Fibroblast of lung (primary cell): ENCODE measurements around the gene GPC6. TPM values are rescaled to one million over a fixed set of nuclear protein-coding genes. Genes with fewer than 3 reads are reported as not detected.

Experiments used
- DNase-seq, 2 donors: peaks; one replicate each; pipeline versions ENCODE4 v3.0.0 to v3.0.0-alpha.2; 2010; ENCODE audit warnings: low read depth in 2 of 2
- H2AFZ ChIP-seq: 2 replicates; pipeline ENCODE4 v1.5.1; 2012; ENCODE audit warnings: low read length, control low read depth, inconsistent platforms
- H3K27ac ChIP-seq: 2 replicates; pipeline ENCODE4 v1.5.1; 2011; ENCODE audit warnings: low read length, control low read depth; ENCODE audit not compliant: insufficient read depth
- H3K27me3 ChIP-seq: 2 replicates; pipeline ENCODE4 v1.5.1; 2011; ENCODE audit warnings: mild to moderate bottlenecking, low read length; ENCODE audit not compliant: control insufficient read depth, insufficient read depth
- H3K36me3 ChIP-seq: 2 replicates; pipeline ENCODE4 v1.5.1; 2011; ENCODE audit warnings: low read length; ENCODE audit not compliant: control insufficient read depth, insufficient read depth
- H3K4me1 ChIP-seq: 2 replicates; pipeline ENCODE4 v1.5.1; 2011; ENCODE audit warnings: low read length; ENCODE audit not compliant: control insufficient read depth, insufficient read depth; ENCODE audit errors: extremely low read depth
- H3K4me2 ChIP-seq: 2 replicates; pipeline ENCODE4 v1.5.1; 2011; ENCODE audit warnings: low read length, control low read depth; ENCODE audit not compliant: insufficient read depth; ENCODE audit errors: extremely low read depth
- H3K4me3 ChIP-seq, 4 experiments: fragments of 200-600 bp in 1 of 4; sonication (generic) in 1 of 4; replicated peaks in 1 of 4; 2 replicates each; pipeline ENCODE4 v1.5.1; 2011 to 2016; ENCODE audit warnings: low read length in 4 of 4, low read depth in 3 of 4, mild to moderate bottlenecking in 3 of 4, control low read depth in 2 of 4, inconsistent platforms in 1 of 4, mixed read lengths in 1 of 4; ENCODE audit not compliant: insufficient read depth in 1 of 4; ENCODE audit errors: control extremely low read depth in 1 of 4
- H3K79me2 ChIP-seq: 2 replicates; pipeline ENCODE4 v1.5.1; 2012; ENCODE audit warnings: mild to moderate bottlenecking, low read length, inconsistent platforms; ENCODE audit not compliant: control insufficient read depth, insufficient read depth
- H3K9ac ChIP-seq: 2 replicates; pipeline ENCODE4 v1.5.1; 2011; ENCODE audit warnings: mild to moderate bottlenecking, low read length, control low read depth; ENCODE audit not compliant: insufficient read depth
- H3K9me3 ChIP-seq: 2 replicates; pipeline ENCODE4 v1.5.1; 2012; ENCODE audit warnings: low read depth, low read length; ENCODE audit not compliant: control insufficient read depth, insufficient read depth
- H4K20me1 ChIP-seq: 2 replicates; pipeline ENCODE4 v1.5.1; 2011; ENCODE audit warnings: low read length; ENCODE audit not compliant: control insufficient read depth, insufficient read depth; ENCODE audit errors: extremely low read depth
- CTCF ChIP-seq, 2 donors: IDR thresholded peaks in 1 of 2; conservative IDR thresholded peaks in 1 of 2; 1 replicate in 1 of 2; 2 replicates in 1 of 2; pipeline ENCODE4 v1.5.1; 2011 to 2012; ENCODE audit warnings: low read length in 2 of 2, control low read depth in 1 of 2, inconsistent platforms in 1 of 2, low read depth in 1 of 2, mild to moderate bottlenecking in 1 of 2
- EZH2 ChIP-seq: IDR thresholded peaks from 2 replicates; pipeline ENCODE4 v1.5.1; 2012; ENCODE audit warnings: low read length, control low read depth, mild to moderate bottlenecking; ENCODE audit errors: missing control alignments
- polyA plus RNA-seq, 2 donors: library from polyadenylated mRNA; depleted of rRNA in 1 of 2; stranded (reverse) in 1 of 2; unstranded in 1 of 2; fragments of >200 nt; gene quantifications; 2 replicates each; pipeline ENCODE4 v1.2.1, GENCODE V29; 2011 to 2012; ENCODE audit warnings: missing spikeins in 1 of 2
- total RNA-seq: library from RNA; depleted of rRNA; stranded (reverse); fragments of >200 nt; gene quantifications from 2 replicates; pipeline ENCODE4 v1.2.1, GENCODE V29; 2014

GPC6 gene
- total and polyA plus RNA-seq, 2 donors (not counting 1 experiment from before 2014, with no cell fraction given), result 11.2 to 33.7 TPM

GRCh38 chr13:94330552-94331071, 1104.0 kb downstream of the GPC6 start:
- H3K27ac ChIP-seq, result no peak overlapping the region
- H3K9ac ChIP-seq, result no peak overlapping the region

GRCh38 chr13:94331281-94331680, 1104.7 kb downstream of the GPC6 start:
- no peak overlapping the region for H2AFZ ChIP-seq

More at GRCh38 chr13:94330552-94331071, 1104.0 kb downstream of the GPC6 start:
- Histone ChIP-seq H3K27me3 (no peaks in the 10 kb centered on the region), H3K9me3 (no peaks in the 10 kb centered on the region), H3K4me3 (no peak overlapping the region), H3K79me2 (no peaks in the 10 kb centered on the region), H3K4me1 (peaks cover 11% of the 10 kb centered on the region), H3K4me2 (no peak overlapping the region), H2AFZ (no peak overlapping the region), H3K36me3 (no peaks in the 10 kb centered on the region), H4K20me1 (no peaks in the 10 kb centered on the region)
- no peak for TF ChIP-seq CTCF (conservative IDR thresholded peaks at IDR 0.05 in 1 of 2, IDR thresholded peaks at IDR 0.05 in 1 of 2; ENCODE audit: low read depth in 1 of 2, low read length in 2 of 2)
- TF ChIP-seq EZH2, result no peak
- no peak for DNase-seq

More at GRCh38 chr13:94331281-94331680, 1104.7 kb downstream of the GPC6 start:
- Histone ChIP-seq H3K27me3 (no peaks in the 10 kb centered on the region), H3K79me2 (no peaks in the 10 kb centered on the region), H4K20me1 (no peaks in the 10 kb centered on the region), H3K4me2 (no peak overlapping the region), H3K9me3 (no peaks in the 10 kb centered on the region), H3K4me1 (peaks cover 11% of the 10 kb centered on the region), H3K36me3 (no peaks in the 10 kb centered on the region), H3K4me3 (no peak overlapping the region), H3K9ac (no peak overlapping the region), H3K27ac (no peak overlapping the region)
- DNase-seq, result no peak
- TF ChIP-seq EZH2 (no peak), CTCF (conservative IDR thresholded peaks at IDR 0.05 in 1 of 2, IDR thresholded peaks at IDR 0.05 in 1 of 2; ENCODE audit: low read depth in 1 of 2, low read length in 2 of 2) (no peak)
